WTC11 (cell line): ENCODE results near the gene PTPRN2. TPM values are rescaled to one million over a fixed set of nuclear protein-coding genes. Genes with fewer than 3 reads are reported as not detected.
A peak's percentile ranks its signal among the peaks of the same experiment; 100 is the strongest.

ENCODE experiments used
- ATAC-seq: fragments of 200-7000 bp; cut with Tn5 transposase; 2 replicates; pipeline ENCODE4 v1.10.0; 2021; ENCODE audit warnings: mild to moderate bottlenecking, moderate library complexity
- CTCF ChIA-PET: fragments of 300-600 bp; sonication (Branson Sonifier 250); formaldehyde crosslinking; loops from one replicate; lab custom pipeline; 2021; ENCODE audit warnings: antibody characterized with exemption; lab: Charles Lee
- POLR2A ChIA-PET: fragments of 350-600 bp; sonication (Branson Sonifier 250); formaldehyde crosslinking; loops from one replicate; lab custom pipeline; 2021; ENCODE audit warnings: antibody characterized with exemption; lab: Charles Lee
- DNase-seq: peaks from one replicate; pipeline ENCODE4 v3.0.0; 2021; ENCODE audit warnings: low spot score
- H3K27ac Mint-ChIP-seq: 2 replicates; pipeline ENCODE4 v1.8.0; 2021; ENCODE audit warnings: mixed read lengths
- H3K27me3 Mint-ChIP-seq: 2 replicates; pipeline ENCODE4 v1.8.0; 2021; ENCODE audit warnings: low read depth, mild to moderate bottlenecking, moderate library complexity, mixed read lengths
- H3K36me3 Mint-ChIP-seq: 2 replicates; pipeline ENCODE4 v1.8.0; 2021; ENCODE audit warnings: mixed read lengths
- H3K4me1 Mint-ChIP-seq: 2 replicates; pipeline ENCODE4 v1.8.0; 2022; ENCODE audit warnings: mixed read lengths
- H3K4me3 Mint-ChIP-seq: 2 replicates; pipeline ENCODE4 v1.8.0; 2021; ENCODE audit warnings: mild to moderate bottlenecking, moderate library complexity, mixed read lengths
- H3K9me3 Mint-ChIP-seq: 2 replicates; pipeline ENCODE4 v1.8.0; 2021; ENCODE audit warnings: mixed read lengths
- CBFB ChIP-seq: sonication (generic); formaldehyde crosslinking; IDR thresholded peaks from 2 replicates; pipeline ENCODE4 v1.8.1; 2022; ENCODE audit warnings: mild to moderate bottlenecking, low read depth, missing genetic modification reagents
- E2F4 ChIP-seq: sonication (generic); formaldehyde crosslinking; IDR thresholded peaks from 2 replicates; pipeline ENCODE4 v1.8.1; 2022; ENCODE audit warnings: low read depth, mild to moderate bottlenecking, moderate library complexity, missing genetic modification reagents, borderline replicate concordance
- ESRRA ChIP-seq: sonication (generic); formaldehyde crosslinking; IDR thresholded peaks from 2 replicates; pipeline ENCODE4 v1.8.1; 2022; ENCODE audit warnings: mild to moderate bottlenecking, missing genetic modification reagents, borderline replicate concordance
- FOXJ3 ChIP-seq: sonication (generic); formaldehyde crosslinking; IDR thresholded peaks from 2 replicates; pipeline ENCODE4 v1.9.0; 2021; ENCODE audit warnings: missing genetic modification reagents, mild to moderate bottlenecking, borderline replicate concordance
- GABPB1 ChIP-seq: sonication (generic); formaldehyde crosslinking; IDR thresholded peaks from 2 replicates; pipeline ENCODE4 v1.8.1; 2023; ENCODE audit warnings: mild to moderate bottlenecking, missing genetic modification reagents
- HMGA2 ChIP-seq: fragments of 250-450 bp; sonication (Bioruptor Pico); IDR thresholded peaks from 2 replicates; pipeline ENCODE4 v1.4.0; 2021; ENCODE audit warnings: mild to moderate bottlenecking, moderate library complexity
- IRF2 ChIP-seq: sonication (generic); formaldehyde crosslinking; IDR thresholded peaks from 2 replicates; pipeline ENCODE4 v1.8.0; 2022; ENCODE audit warnings: low read depth, missing genetic modification reagents, borderline replicate concordance
- KAT7 ChIP-seq: sonication (generic); formaldehyde crosslinking; IDR thresholded peaks from 2 replicates; pipeline ENCODE4 v1.8.1; 2023; ENCODE audit warnings: missing genetic modification reagents, mild to moderate bottlenecking, borderline replicate concordance
- MAX ChIP-seq: sonication (generic); formaldehyde crosslinking; IDR thresholded peaks from 2 replicates; pipeline ENCODE4 v1.8.0; 2022; ENCODE audit warnings: mild to moderate bottlenecking, missing genetic modification reagents
- MLX ChIP-seq: sonication (generic); formaldehyde crosslinking; IDR thresholded peaks from 2 replicates; pipeline ENCODE4 v1.8.1; 2023; ENCODE audit warnings: mild to moderate bottlenecking, missing genetic modification reagents, moderate library complexity
- NFE2L1 ChIP-seq: sonication (generic); formaldehyde crosslinking; IDR thresholded peaks from 2 replicates; pipeline ENCODE4 v1.8.1; 2023; ENCODE audit warnings: missing genetic modification reagents
- NFYB ChIP-seq: sonication (generic); formaldehyde crosslinking; conservative IDR thresholded peaks from 2 replicates; pipeline ENCODE4 v1.8.0; 2022; ENCODE audit warnings: low read depth, missing genetic modification reagents
- NR3C1 ChIP-seq: sonication (generic); formaldehyde crosslinking; conservative IDR thresholded peaks from 2 replicates; pipeline ENCODE4 v1.8.1; 2023; ENCODE audit warnings: low read depth, mild to moderate bottlenecking, missing genetic modification reagents
- OVOL2 ChIP-seq: fragments of 250-450 bp; sonication (Bioruptor Pico); IDR thresholded peaks from 2 replicates; pipeline ENCODE4 v1.9.0; 2021; ENCODE audit warnings: mild to moderate bottlenecking, borderline replicate concordance
- PRRX2 ChIP-seq: fragments of 250-450 bp; sonication (Bioruptor Pico); IDR thresholded peaks from 2 replicates; pipeline ENCODE4 v1.8.0; 2021; ENCODE audit warnings: mild to moderate bottlenecking
- TEAD4 ChIP-seq: sonication (generic); formaldehyde crosslinking; IDR thresholded peaks from 2 replicates; pipeline ENCODE4 v1.8.0; 2022; ENCODE audit warnings: mild to moderate bottlenecking, missing genetic modification reagents
- TP53 ChIP-seq: sonication (generic); formaldehyde crosslinking; IDR thresholded peaks from 2 replicates; pipeline ENCODE4 v1.8.1; 2023; ENCODE audit warnings: mild to moderate bottlenecking, missing genetic modification reagents
- USF2 ChIP-seq: sonication (generic); formaldehyde crosslinking; IDR thresholded peaks from 2 replicates; pipeline ENCODE4 v1.8.1; 2023; ENCODE audit warnings: mild to moderate bottlenecking, missing genetic modification reagents, moderate library complexity
- ZNF317 ChIP-seq: sonication (generic); formaldehyde crosslinking; IDR thresholded peaks from 2 replicates; pipeline ENCODE4 v1.8.1; 2023; ENCODE audit warnings: low read depth, mild to moderate bottlenecking, moderate library complexity, missing genetic modification reagents, borderline replicate concordance
- total RNA-seq: library from RNA; stranded (reverse); gene quantifications from 3 replicates; pipeline ENCODE4 v1.2.3, GENCODE V29; 2021
- TF ChIP-seq, protein P1 (sequence below): sonication (generic); formaldehyde crosslinking; IDR thresholded peaks from 2 replicates; pipeline ENCODE4 v1.8.1; 2022; ENCODE audit warnings: mild to moderate bottlenecking, moderate library complexity, missing genetic modification reagents
- TF ChIP-seq, protein P2 (sequence below): fragments of 250-450 bp; sonication (Bioruptor Pico); IDR thresholded peaks from 2 replicates; pipeline ENCODE4 v1.9.0; 2021; ENCODE audit warnings: mild to moderate bottlenecking
- TF ChIP-seq, protein P3 (sequence below): sonication (generic); formaldehyde crosslinking; IDR thresholded peaks from 2 replicates; pipeline ENCODE4 v1.8.0; 2023; ENCODE audit warnings: missing genetic modification reagents, mild to moderate bottlenecking, borderline replicate concordance
- TF ChIP-seq, protein P4 (sequence below): fragments of 200-600 bp; IDR thresholded peaks from 2 replicates; pipeline ENCODE4 v1.8.0; 2022; ENCODE audit warnings: antibody characterized with exemption

PTPRN2 gene
- total RNA-seq, 1 experiment from 2014 or later: 4.7 TPM

DNA sequence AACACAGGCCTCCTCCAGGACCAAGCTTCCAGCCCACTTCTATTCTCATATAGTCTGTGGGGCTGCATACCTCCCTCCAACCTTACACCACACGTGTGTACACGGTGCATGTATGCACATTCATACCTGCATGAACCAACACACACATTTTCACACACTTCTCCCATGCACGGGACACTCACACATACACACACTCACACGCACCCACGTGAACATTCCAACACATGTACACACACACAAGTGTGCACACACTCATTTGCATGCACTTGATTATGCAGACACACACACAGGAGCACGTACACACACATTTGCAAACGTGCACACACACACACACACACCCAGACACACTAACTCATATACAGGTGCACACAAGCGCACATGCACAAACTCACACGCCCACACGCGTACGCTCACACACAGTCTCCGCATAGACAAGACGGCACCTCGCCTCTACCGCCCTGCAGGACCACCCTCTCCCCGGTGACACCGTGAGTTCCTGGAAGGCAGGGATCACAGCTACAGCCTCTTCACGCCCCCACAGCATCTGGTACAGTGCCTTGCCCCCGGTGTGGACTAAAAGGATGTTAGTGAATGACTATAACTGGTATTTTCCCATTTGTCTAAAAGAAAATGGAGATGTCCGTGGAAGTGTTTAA is 263.8 kb downstream of the PTPRN2 start:
- CTCF ChIA-PET: no interaction called here
- H3K9me3 Mint-ChIP-seq: peaks cover 22% of the 10 kb centered on the region
- DNase-seq: no peak
- POLR2A ChIA-PET: no interaction called here
- TF ChIP-seq GABPB1 (CRISPR knock-in tag): no peak
- TF ChIP-seq, protein P1, sequence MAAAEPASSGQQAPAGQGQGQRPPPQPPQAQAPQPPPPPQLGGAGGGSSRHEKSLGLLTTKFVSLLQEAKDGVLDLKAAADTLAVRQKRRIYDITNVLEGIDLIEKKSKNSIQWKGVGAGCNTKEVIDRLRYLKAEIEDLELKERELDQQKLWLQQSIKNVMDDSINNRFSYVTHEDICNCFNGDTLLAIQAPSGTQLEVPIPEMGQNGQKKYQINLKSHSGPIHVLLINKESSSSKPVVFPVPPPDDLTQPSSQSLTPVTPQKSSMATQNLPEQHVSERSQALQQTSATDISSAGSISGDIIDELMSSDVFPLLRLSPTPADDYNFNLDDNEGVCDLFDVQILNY (CRISPR knock-in tag): no peak
- no peak for TF ChIP-seq NFYB (CRISPR knock-in tag)
- no peak for TF ChIP-seq OVOL2 (CRISPR knock-in tag)
- no peak for TF ChIP-seq NFE2L1 (CRISPR knock-in tag)
- TF ChIP-seq FOXJ3: no peak
- no peak for TF ChIP-seq HMGA2 (CRISPR knock-in tag)
- TF ChIP-seq ZNF317 (CRISPR knock-in tag): no peak
- no peak for TF ChIP-seq TP53
- no peak for TF ChIP-seq IRF2
- TF ChIP-seq, protein P2, sequence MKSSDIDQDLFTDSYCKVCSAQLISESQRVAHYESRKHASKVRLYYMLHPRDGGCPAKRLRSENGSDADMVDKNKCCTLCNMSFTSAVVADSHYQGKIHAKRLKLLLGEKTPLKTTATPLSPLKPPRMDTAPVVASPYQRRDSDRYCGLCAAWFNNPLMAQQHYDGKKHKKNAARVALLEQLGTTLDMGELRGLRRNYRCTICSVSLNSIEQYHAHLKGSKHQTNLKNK (CRISPR knock-in tag): no peak
- TF ChIP-seq, protein P3, sequence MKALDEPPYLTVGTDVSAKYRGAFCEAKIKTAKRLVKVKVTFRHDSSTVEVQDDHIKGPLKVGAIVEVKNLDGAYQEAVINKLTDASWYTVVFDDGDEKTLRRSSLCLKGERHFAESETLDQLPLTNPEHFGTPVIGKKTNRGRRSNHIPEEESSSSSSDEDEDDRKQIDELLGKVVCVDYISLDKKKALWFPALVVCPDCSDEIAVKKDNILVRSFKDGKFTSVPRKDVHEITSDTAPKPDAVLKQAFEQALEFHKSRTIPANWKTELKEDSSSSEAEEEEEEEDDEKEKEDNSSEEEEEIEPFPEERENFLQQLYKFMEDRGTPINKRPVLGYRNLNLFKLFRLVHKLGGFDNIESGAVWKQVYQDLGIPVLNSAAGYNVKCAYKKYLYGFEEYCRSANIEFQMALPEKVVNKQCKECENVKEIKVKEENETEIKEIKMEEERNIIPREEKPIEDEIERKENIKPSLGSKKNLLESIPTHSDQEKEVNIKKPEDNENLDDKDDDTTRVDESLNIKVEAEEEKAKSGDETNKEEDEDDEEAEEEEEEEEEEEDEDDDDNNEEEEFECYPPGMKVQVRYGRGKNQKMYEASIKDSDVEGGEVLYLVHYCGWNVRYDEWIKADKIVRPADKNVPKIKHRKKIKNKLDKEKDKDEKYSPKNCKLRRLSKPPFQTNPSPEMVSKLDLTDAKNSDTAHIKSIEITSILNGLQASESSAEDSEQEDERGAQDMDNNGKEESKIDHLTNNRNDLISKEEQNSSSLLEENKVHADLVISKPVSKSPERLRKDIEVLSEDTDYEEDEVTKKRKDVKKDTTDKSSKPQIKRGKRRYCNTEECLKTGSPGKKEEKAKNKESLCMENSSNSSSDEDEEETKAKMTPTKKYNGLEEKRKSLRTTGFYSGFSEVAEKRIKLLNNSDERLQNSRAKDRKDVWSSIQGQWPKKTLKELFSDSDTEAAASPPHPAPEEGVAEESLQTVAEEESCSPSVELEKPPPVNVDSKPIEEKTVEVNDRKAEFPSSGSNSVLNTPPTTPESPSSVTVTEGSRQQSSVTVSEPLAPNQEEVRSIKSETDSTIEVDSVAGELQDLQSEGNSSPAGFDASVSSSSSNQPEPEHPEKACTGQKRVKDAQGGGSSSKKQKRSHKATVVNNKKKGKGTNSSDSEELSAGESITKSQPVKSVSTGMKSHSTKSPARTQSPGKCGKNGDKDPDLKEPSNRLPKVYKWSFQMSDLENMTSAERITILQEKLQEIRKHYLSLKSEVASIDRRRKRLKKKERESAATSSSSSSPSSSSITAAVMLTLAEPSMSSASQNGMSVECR (CRISPR knock-in tag): no peak
- no peak for TF ChIP-seq TEAD4 (CRISPR knock-in tag)
- TF ChIP-seq, all 79 proteins: peak for 0
- Mint-ChIP-seq H3K27me3 (peaks cover 10% of the 10 kb centered on the region), H3K4me1 (peaks cover 32% of the 10 kb centered on the region), H3K27ac (peak overlapping the region; percentile 36; the same call in 1 of the 2 replicates), H3K36me3 (peaks cover 18% of the 10 kb centered on the region), H3K4me3 (no peak overlapping the region)
- ATAC-seq: no peak

GRCh38 chr7:158322616-158323530 is 264.8 kb downstream of the PTPRN2 start:
- ATAC-seq (no peak), DNase-seq (no peak)
- H3K9me3 Mint-ChIP-seq: peaks cover 22% of the 10 kb centered on the region
- H3K27me3 Mint-ChIP-seq: peaks cover 10% of the 10 kb centered on the region
- ChIA-PET CTCF (no interaction called here), POLR2A (no interaction called here)
- no peak overlapping the region for H3K4me3 Mint-ChIP-seq
- peaks cover 35% of the 10 kb centered on the region for H3K4me1 Mint-ChIP-seq
- H3K27ac Mint-ChIP-seq: no peak overlapping the region
- peaks cover 18% of the 10 kb centered on the region for H3K36me3 Mint-ChIP-seq
- no peak for TF ChIP-seq ESRRA
- TF ChIP-seq TEAD4 (CRISPR knock-in tag): no peak
- no peak for TF ChIP-seq PRRX2 (CRISPR knock-in tag)
- TF ChIP-seq NR3C1: no peak
- no peak for TF ChIP-seq CBFB (CRISPR knock-in tag)
- TF ChIP-seq KAT7 (CRISPR knock-in tag): no peak
- TF ChIP-seq, protein P4, sequence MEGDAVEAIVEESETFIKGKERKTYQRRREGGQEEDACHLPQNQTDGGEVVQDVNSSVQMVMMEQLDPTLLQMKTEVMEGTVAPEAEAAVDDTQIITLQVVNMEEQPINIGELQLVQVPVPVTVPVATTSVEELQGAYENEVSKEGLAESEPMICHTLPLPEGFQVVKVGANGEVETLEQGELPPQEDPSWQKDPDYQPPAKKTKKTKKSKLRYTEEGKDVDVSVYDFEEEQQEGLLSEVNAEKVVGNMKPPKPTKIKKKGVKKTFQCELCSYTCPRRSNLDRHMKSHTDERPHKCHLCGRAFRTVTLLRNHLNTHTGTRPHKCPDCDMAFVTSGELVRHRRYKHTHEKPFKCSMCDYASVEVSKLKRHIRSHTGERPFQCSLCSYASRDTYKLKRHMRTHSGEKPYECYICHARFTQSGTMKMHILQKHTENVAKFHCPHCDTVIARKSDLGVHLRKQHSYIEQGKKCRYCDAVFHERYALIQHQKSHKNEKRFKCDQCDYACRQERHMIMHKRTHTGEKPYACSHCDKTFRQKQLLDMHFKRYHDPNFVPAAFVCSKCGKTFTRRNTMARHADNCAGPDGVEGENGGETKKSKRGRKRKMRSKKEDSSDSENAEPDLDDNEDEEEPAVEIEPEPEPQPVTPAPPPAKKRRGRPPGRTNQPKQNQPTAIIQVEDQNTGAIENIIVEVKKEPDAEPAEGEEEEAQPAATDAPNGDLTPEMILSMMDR: no peak
- TF ChIP-seq E2F4: no peak
- TF ChIP-seq MLX (CRISPR knock-in tag): no peak
- no peak for TF ChIP-seq USF2 (CRISPR knock-in tag)
- no peak for TF ChIP-seq MAX (CRISPR knock-in tag)
- TF ChIP-seq OVOL2 (CRISPR knock-in tag): no peak
- no peak for TF ChIP-seq IRF2
